ENCODE measurements around the gene CLEC20A.

The CLEC20A gene

DNA sequence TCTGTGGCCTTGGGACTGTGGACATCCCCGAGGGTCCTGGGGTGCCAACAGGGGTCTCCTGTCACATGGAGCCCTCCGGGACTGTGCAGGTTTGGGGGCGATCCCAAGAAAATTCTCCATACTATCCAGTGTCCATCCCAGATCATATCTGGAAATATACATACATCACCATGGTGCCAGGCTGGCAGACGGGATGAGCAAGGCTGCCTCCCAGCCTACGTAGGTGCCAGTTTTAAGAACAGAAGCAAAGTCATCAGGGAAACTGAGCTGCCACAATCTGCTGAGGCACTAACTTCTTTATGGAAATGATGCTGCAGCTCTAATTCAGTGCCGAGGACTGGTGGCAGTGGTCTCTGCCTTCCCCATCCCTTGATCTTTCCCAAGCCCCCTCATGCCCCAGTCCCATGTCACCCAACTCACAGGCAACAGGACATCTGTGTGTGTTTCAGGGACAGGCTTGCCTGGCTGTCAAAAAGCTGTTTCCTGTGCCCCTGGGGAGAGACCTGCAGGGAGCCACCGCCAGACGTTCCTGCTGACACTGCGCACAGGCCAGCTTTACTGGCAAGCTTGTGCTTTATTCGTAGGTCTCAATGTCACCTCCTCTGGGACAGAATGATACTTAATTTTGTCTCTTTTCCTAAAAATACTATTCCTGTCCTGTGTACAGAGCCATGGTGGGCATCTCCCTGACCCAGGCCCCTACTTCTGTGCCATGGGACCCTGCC, 31.6 kb upstream of the CLEC20A start:
- Histone ChIP-seq H4K20me1 (ENCODE audit: insufficient read depth, low read length, poor library complexity, severe bottlenecking) (no peaks in the 10 kb centered on the region), H3K79me2 (ENCODE audit: insufficient read depth, low read length) (no peaks in the 10 kb centered on the region), H3K9me3 (ENCODE audit: insufficient read depth, low read depth, low read length) (no peaks in the 10 kb centered on the region), H3K36me3 (ENCODE audit: insufficient read depth, low read length) (no peaks in the 10 kb centered on the region), H2AFZ (ENCODE audit: low read length) (no peak overlapping the region), H3K4me3 (ENCODE audit: low read length, poor library complexity, severe bottlenecking) (no peak overlapping the region), H3F3A (ENCODE audit: low read depth) (no peaks in the 10 kb centered on the region), H3K4me1 (ENCODE audit: insufficient read depth, low read length, poor library complexity, severe bottlenecking) (no peaks in the 10 kb centered on the region), H3K9ac (ENCODE audit: low read depth, low read length, poor library complexity, severe bottlenecking) (no peak overlapping the region), H3K9me2 (replicated peaks; ENCODE audit: low read depth, low read length) (no peaks in the 10 kb centered on the region), H3K27me3 (ENCODE audit: insufficient read depth, low read length, poor library complexity, severe bottlenecking) (no peaks in the 10 kb centered on the region), H3K4me2 (ENCODE audit: low read depth, low read length, poor library complexity, severe bottlenecking) (no peak overlapping the region)
- TF ChIP-seq, protein P1, sequence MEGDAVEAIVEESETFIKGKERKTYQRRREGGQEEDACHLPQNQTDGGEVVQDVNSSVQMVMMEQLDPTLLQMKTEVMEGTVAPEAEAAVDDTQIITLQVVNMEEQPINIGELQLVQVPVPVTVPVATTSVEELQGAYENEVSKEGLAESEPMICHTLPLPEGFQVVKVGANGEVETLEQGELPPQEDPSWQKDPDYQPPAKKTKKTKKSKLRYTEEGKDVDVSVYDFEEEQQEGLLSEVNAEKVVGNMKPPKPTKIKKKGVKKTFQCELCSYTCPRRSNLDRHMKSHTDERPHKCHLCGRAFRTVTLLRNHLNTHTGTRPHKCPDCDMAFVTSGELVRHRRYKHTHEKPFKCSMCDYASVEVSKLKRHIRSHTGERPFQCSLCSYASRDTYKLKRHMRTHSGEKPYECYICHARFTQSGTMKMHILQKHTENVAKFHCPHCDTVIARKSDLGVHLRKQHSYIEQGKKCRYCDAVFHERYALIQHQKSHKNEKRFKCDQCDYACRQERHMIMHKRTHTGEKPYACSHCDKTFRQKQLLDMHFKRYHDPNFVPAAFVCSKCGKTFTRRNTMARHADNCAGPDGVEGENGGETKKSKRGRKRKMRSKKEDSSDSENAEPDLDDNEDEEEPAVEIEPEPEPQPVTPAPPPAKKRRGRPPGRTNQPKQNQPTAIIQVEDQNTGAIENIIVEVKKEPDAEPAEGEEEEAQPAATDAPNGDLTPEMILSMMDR (conservative IDR thresholded peaks at IDR 0.05; ENCODE audit: low read length) = no peak
- no peak for TF ChIP-seq EZH2phosphoT487 (IDR thresholded peaks at IDR 0.05; ENCODE audit: borderline replicate concordance)

DNA sequence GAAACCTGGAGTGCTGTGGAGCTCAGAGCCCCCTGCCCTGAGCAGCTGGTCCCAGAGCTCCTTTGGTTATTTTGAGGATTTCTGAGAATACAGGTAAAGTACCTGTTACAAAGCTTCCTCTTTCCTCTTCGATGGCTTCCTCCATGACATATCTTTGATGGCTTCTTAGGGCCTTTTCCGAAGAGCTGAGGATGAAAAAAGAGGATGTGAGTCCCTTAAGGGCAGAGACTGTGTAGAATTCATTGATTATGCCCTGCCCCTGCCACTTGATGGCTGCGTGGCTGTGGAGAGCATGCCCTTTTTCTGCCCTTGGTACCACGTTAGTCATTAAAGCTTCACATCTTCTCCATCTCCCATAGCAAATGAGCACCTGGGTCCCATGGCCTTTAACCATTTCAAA, 30.4 kb upstream of the CLEC20A start:
- Histone ChIP-seq H4K20me1 (ENCODE audit: insufficient read depth, low read length, poor library complexity, severe bottlenecking) (no peaks in the 10 kb centered on the region), H3K4me2 (ENCODE audit: low read depth, low read length, poor library complexity, severe bottlenecking) (no peak overlapping the region), H3K9me3 (ENCODE audit: insufficient read depth, low read depth, low read length) (no peaks in the 10 kb centered on the region), H3K36me3 (ENCODE audit: insufficient read depth, low read length) (no peaks in the 10 kb centered on the region), H2AFZ (ENCODE audit: low read length) (no peak overlapping the region), H3K27me3 (ENCODE audit: insufficient read depth, low read length, poor library complexity, severe bottlenecking) (no peaks in the 10 kb centered on the region), H3K79me2 (ENCODE audit: insufficient read depth, low read length) (no peaks in the 10 kb centered on the region), H3F3A (ENCODE audit: low read depth) (no peaks in the 10 kb centered on the region), H3K4me3 (ENCODE audit: low read length, poor library complexity, severe bottlenecking) (no peak overlapping the region), H3K9me2 (replicated peaks; ENCODE audit: low read depth, low read length) (no peaks in the 10 kb centered on the region), H3K9ac (ENCODE audit: low read depth, low read length, poor library complexity, severe bottlenecking) (no peak overlapping the region), H3K4me1 (ENCODE audit: insufficient read depth, low read length, poor library complexity, severe bottlenecking) (no peaks in the 10 kb centered on the region)
- TF ChIP-seq, protein P1 (conservative IDR thresholded peaks at IDR 0.05; ENCODE audit: low read length) = no peak
- TF ChIP-seq EZH2phosphoT487 (IDR thresholded peaks at IDR 0.05; ENCODE audit: borderline replicate concordance) = no peak

DNA sequence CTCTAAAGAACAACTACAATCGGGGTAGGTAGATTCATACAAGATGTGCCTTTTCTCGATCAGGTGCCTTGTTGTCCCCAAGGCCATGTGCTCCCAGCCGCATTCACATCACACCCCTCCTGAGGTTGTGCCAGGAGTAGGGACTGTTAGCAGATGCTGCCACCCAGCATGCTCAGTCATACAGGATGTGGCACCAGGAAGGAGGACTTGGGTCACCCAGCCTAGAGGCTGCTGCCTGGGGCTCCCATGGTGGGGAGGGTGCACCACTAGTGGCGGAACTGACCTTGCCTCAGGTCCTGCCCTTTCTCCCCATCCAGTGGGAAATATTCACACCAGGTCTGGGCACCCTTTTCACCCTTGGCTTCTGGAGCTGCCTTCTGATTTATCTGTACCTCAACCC, 24.5 kb upstream of the CLEC20A start:
- H3K79me2 ChIP-seq (ENCODE audit: insufficient read depth, low read length) = no peaks in the 10 kb centered on the region
- no peak overlapping the region for H3K9ac ChIP-seq (ENCODE audit: low read depth, low read length, poor library complexity, severe bottlenecking)
- H3K27me3 ChIP-seq (ENCODE audit: insufficient read depth, low read length, poor library complexity, severe bottlenecking) = no peaks in the 10 kb centered on the region
- H3K36me3 ChIP-seq (ENCODE audit: insufficient read depth, low read length) = no peaks in the 10 kb centered on the region
- H3K9me2 ChIP-seq (replicated peaks; ENCODE audit: low read depth, low read length) = no peaks in the 10 kb centered on the region
- no peak overlapping the region for H3K4me2 ChIP-seq (ENCODE audit: low read depth, low read length, poor library complexity, severe bottlenecking)
- H3K4me3 ChIP-seq (ENCODE audit: low read length, poor library complexity, severe bottlenecking) = no peak overlapping the region
- TF ChIP-seq, protein P1 (conservative IDR thresholded peaks at IDR 0.05; ENCODE audit: low read length) = no peak
- TF ChIP-seq EZH2phosphoT487 (IDR thresholded peaks at IDR 0.05; ENCODE audit: borderline replicate concordance) = no peak
- no peaks in the 10 kb centered on the region for H3K4me1 ChIP-seq (ENCODE audit: insufficient read depth, low read length, poor library complexity, severe bottlenecking)
- H2AFZ ChIP-seq (ENCODE audit: low read length) = no peak overlapping the region
- H3K9me3 ChIP-seq (ENCODE audit: insufficient read depth, low read depth, low read length) = no peaks in the 10 kb centered on the region
- H4K20me1 ChIP-seq (ENCODE audit: insufficient read depth, low read length, poor library complexity, severe bottlenecking) = no peaks in the 10 kb centered on the region
- H3F3A ChIP-seq (ENCODE audit: low read depth) = no peaks in the 10 kb centered on the region
